CD4-positive, alpha-beta memory T cell (primary cell): ENCODE measurements around the gene CPAMD8. TPM values are rescaled to one million over a fixed set of nuclear protein-coding genes. Genes with fewer than 3 reads are reported as not detected.
A peak's percentile ranks its signal among the peaks of the same experiment; 100 is the strongest.
"Not testable (repeated sequence)": the region's sequence is repeated elsewhere in the genome, so short reads cannot be mapped to it uniquely, and the experiment has no call there.

Experiments used
- CTCF ChIA-PET: fragments of 350-600 bp; sonication (Branson Sonifier 250); formaldehyde crosslinking; loops from one replicate; lab custom pipeline; 2021; ENCODE audit warnings: inconsistent platforms; ENCODE audit not compliant: partially characterized antibody; lab: Charles Lee
- POLR2A ChIA-PET: fragments of 350-600 bp; sonication (Branson Sonifier 250); formaldehyde crosslinking; loops from one replicate; lab custom pipeline; 2021; ENCODE audit not compliant: partially characterized antibody; lab: Charles Lee
- DNase-seq, 5 donors: peaks; one replicate each; pipeline versions ENCODE4 v3.0.0 to v3.0.0-alpha.2; 2020 to 2022; ENCODE audit warnings: mixed read lengths in 1 of 5
- H3K27ac ChIP-seq: one replicate; pipeline ENCODE4 v1.7.0; 2013; ENCODE audit warnings: low read depth, low read length
- H3K27me3 ChIP-seq: 2 replicates; pipeline ENCODE4 v1.7.0; 2013; ENCODE audit warnings: mild to moderate bottlenecking, low read length, moderate library complexity; ENCODE audit not compliant: insufficient read depth
- H3K36me3 ChIP-seq: 2 replicates; pipeline ENCODE4 v1.7.0; 2013; ENCODE audit warnings: mild to moderate bottlenecking, low read length, moderate library complexity; ENCODE audit not compliant: insufficient read depth
- H3K4me1 ChIP-seq: 2 replicates; pipeline ENCODE4 v1.7.0; 2013; ENCODE audit warnings: mild to moderate bottlenecking, low read length, moderate library complexity; ENCODE audit not compliant: insufficient read depth
- H3K4me3 ChIP-seq, 2 donors: one replicate each; pipeline ENCODE4 v1.7.0; 2013; ENCODE audit warnings: low read length in 2 of 2, mild to moderate bottlenecking in 1 of 2
- H3K9me3 ChIP-seq, 2 donors: one replicate each; pipeline ENCODE4 v1.7.0; 2013; ENCODE audit warnings: low read length in 2 of 2, control low read depth in 1 of 2; ENCODE audit not compliant: control insufficient read depth in 1 of 2
- H3K27ac Mint-ChIP-seq, 7 donors: one replicate each; pipeline ENCODE4 v1.8.0; 2020 to 2021; ENCODE audit warnings: mixed read lengths in 7 of 7, mild to moderate bottlenecking in 6 of 7, inconsistent platforms in 3 of 7, moderate library complexity in 3 of 7
- H3K27me3 Mint-ChIP-seq, 2 donors: one replicate each; pipeline ENCODE4 v1.8.0; 2020 to 2021; ENCODE audit warnings: mixed read lengths in 2 of 2
- H3K36me3 Mint-ChIP-seq, 2 donors: one replicate each; pipeline ENCODE4 v1.8.0; 2020 to 2021; ENCODE audit warnings: mixed read lengths in 2 of 2, inconsistent platforms in 1 of 2, mild to moderate bottlenecking in 1 of 2
- H3K4me1 Mint-ChIP-seq, 4 donors: one replicate each; pipeline ENCODE4 v1.8.0; 2020 to 2021; ENCODE audit warnings: mixed read lengths in 4 of 4, mild to moderate bottlenecking in 1 of 4
- H3K4me3 Mint-ChIP-seq, 8 donors: one replicate each; pipeline ENCODE4 v1.8.0; 2020 to 2021; ENCODE audit warnings: mixed read lengths in 8 of 8, mild to moderate bottlenecking in 7 of 8, moderate library complexity in 6 of 8, inconsistent platforms in 3 of 8
- H3K9me3 Mint-ChIP-seq, 8 donors: one replicate each; pipeline ENCODE4 v1.8.0; 2020 to 2021; ENCODE audit warnings: mixed read lengths in 8 of 8, mild to moderate bottlenecking in 5 of 8, inconsistent platforms in 3 of 8, moderate library complexity in 1 of 8
- intact Hi-C: fragments of 100-400 bp; cut with micrococcal nuclease; formaldehyde crosslinking; loops from one replicate; pipeline ENCODE4 v1.15.1; 2023
- polyA plus RNA-seq, 2 donors: library from polyadenylated mRNA; unstranded; fragments of 300-500 nt; fragmentation: Illumina TruSeq; gene quantifications; one replicate each; pipeline ENCODE4 v1.2.3, GENCODE V29; 2021
- total RNA-seq, 2 experiments: library from RNA; stranded (reverse); gene quantifications; one replicate each; pipeline ENCODE4 v1.2.3, GENCODE V29; 2021

The CPAMD8 gene
- total and polyA plus RNA-seq, 4 experiments from 2014 or later: 0.88 to 3.0 (median 1.5) TPM

- POLR2A ChIA-PET, H3K36me3 Mint-ChIP-seq, H3K4me3 ChIP-seq, intact Hi-C loops, H3K4me3 Mint-ChIP-seq, H3K27ac ChIP-seq, H3K4me1 ChIP-seq, DNase-seq, H3K27ac Mint-ChIP-seq, H3K4me1 Mint-ChIP-seq, H3K36me3 ChIP-seq, H3K27me3 ChIP-seq, H3K9me3 ChIP-seq, CTCF ChIA-PET: not testable (repeated sequence)
- peaks cover 4 to 21% of the 10 kb centered on the region in 2 donors for H3K27me3 Mint-ChIP-seq
- peaks cover 0 to 13% (median 3%) of the 10 kb centered on the region in 8 donors for H3K9me3 Mint-ChIP-seq
These were observed 65.4 kb downstream of the CPAMD8 start for GRCh38 chr19:16960996-16961822.

- POLR2A ChIA-PET: not testable (repeated sequence)
- CTCF ChIA-PET: interaction anchor here (1.2 kb wide), 1 partner anchor 8 kb away, joined by 3 read pairs; no protein-coding TSS in a partner anchor
These were observed 68.3 kb downstream of the CPAMD8 start for GRCh38 chr19:16958277-16958676.

GRCh38 chr19:16957855-16958254, 68.8 kb downstream of the CPAMD8 start:
- Mint-ChIP-seq H3K4me1 (peaks cover 0 to 5% (median 0%) of the 10 kb centered on the region in 4 donors), H3K27me3 (peaks cover 8 to 21% of the 10 kb centered on the region in 2 donors), H3K27ac (no peak overlapping the region), H3K9me3 (peaks cover 0 to 10% (median 9%) of the 10 kb centered on the region in 8 donors), H3K4me3 (no peak overlapping the region), H3K36me3 (no peaks in the 10 kb centered on the region)
- Histone ChIP-seq H3K36me3 (no peaks in the 10 kb centered on the region), H3K9me3 (no peaks in the 10 kb centered on the region), H3K27me3 (no peaks in the 10 kb centered on the region), H3K27ac (no peak overlapping the region), H3K4me3 (no peak overlapping the region), H3K4me1 (no peaks in the 10 kb centered on the region)
- no peak for DNase-seq
- POLR2A ChIA-PET: no interaction called here
- CTCF ChIA-PET: interaction anchor here (0.6 to 1.2 kb wide), 2 partner anchors 8 to 665 kb away, joined by 3 read pairs; no protein-coding TSS in a partner anchor
- intact Hi-C loops: no loop called here

More at GRCh38 chr19:16958277-16958676, 68.3 kb downstream of the CPAMD8 start:
- H3K36me3 Mint-ChIP-seq, H3K4me3 Mint-ChIP-seq, H3K9me3 ChIP-seq, H3K4me1 ChIP-seq, intact Hi-C loops, H3K4me1 Mint-ChIP-seq, H3K27ac Mint-ChIP-seq, H3K27me3 ChIP-seq, H3K4me3 ChIP-seq, H3K36me3 ChIP-seq, DNase-seq, H3K27ac ChIP-seq: not testable (repeated sequence)
- H3K9me3 Mint-ChIP-seq: peaks cover 0 to 10% (median 6%) of the 10 kb centered on the region in 8 donors
- peaks cover 8 to 18% of the 10 kb centered on the region in 2 donors for H3K27me3 Mint-ChIP-seq

GRCh38 chr19:16957151-16957701, 69.4 kb downstream of the CPAMD8 start:
- H3K36me3 Mint-ChIP-seq: no peaks in the 10 kb centered on the region
- POLR2A ChIA-PET: no interaction called here
- Histone ChIP-seq H3K9me3 (no peaks in the 10 kb centered on the region), H3K27ac (no peak overlapping the region), H3K4me1 (no peaks in the 10 kb centered on the region), H3K36me3 (no peaks in the 10 kb centered on the region), H3K27me3 (no peaks in the 10 kb centered on the region), H3K4me3 (no peak overlapping the region)
- intact Hi-C loops: no loop called here
- peak overlapping the region in 2 of 7 donors; percentile 21 to 62 for H3K27ac Mint-ChIP-seq
- H3K9me3 Mint-ChIP-seq: peaks cover 0 to 10% (median 9%) of the 10 kb centered on the region in 8 donors
- DNase-seq: no peak
- H3K4me3 Mint-ChIP-seq: no peak overlapping the region
- CTCF ChIA-PET: interaction anchor here (0.6 kb wide), 1 partner anchor 665 kb away, joined by 3 read pairs; no protein-coding TSS in a partner anchor
- H3K4me1 Mint-ChIP-seq: peaks cover 0 to 3% (median 0%) of the 10 kb centered on the region in 4 donors
- peaks cover 8 to 22% of the 10 kb centered on the region in 2 donors for H3K27me3 Mint-ChIP-seq

GRCh38 chr19:16955161-16955560, 71.4 kb downstream of the CPAMD8 start:
- H3K4me3 ChIP-seq: no peak overlapping the region
- no peak overlapping the region for H3K27ac ChIP-seq
- Mint-ChIP-seq H3K27ac (no peak overlapping the region), H3K27me3 (peaks cover 8 to 28% of the 10 kb centered on the region in 2 donors), H3K4me1 (no peaks in the 10 kb centered on the region), H3K36me3 (no peaks in the 10 kb centered on the region), H3K4me3 (no peak overlapping the region), H3K9me3 (peaks cover 0 to 10% (median 9%) of the 10 kb centered on the region in 8 donors)
- intact Hi-C loops: no loop called here
- H3K9me3 ChIP-seq: no peaks in the 10 kb centered on the region
- no peak for DNase-seq
- CTCF ChIA-PET: no interaction called here
- H3K4me1 ChIP-seq: no peaks in the 10 kb centered on the region
- no peaks in the 10 kb centered on the region for H3K36me3 ChIP-seq
- POLR2A ChIA-PET: no interaction called here
- H3K27me3 ChIP-seq: no peaks in the 10 kb centered on the region

- no peak overlapping the region for H3K4me3 Mint-ChIP-seq
- peaks cover 7 to 20% of the 10 kb centered on the region in 2 donors for H3K27me3 Mint-ChIP-seq
- no peaks in the 10 kb centered on the region for H3K36me3 Mint-ChIP-seq
- H3K4me3 ChIP-seq: no peak overlapping the region
- no peak overlapping the region for H3K27ac ChIP-seq
- H3K9me3 ChIP-seq: no peaks in the 10 kb centered on the region
- H3K27ac Mint-ChIP-seq: no peak overlapping the region
- no peaks in the 10 kb centered on the region for H3K4me1 Mint-ChIP-seq
- intact Hi-C loops: no loop called here
- ChIA-PET CTCF (no interaction called here), POLR2A (no interaction called here)
- no peak for DNase-seq
- peaks cover 0 to 10% (median 7%) of the 10 kb centered on the region in 8 donors for H3K9me3 Mint-ChIP-seq
- no peaks in the 10 kb centered on the region for H3K36me3 ChIP-seq
- H3K4me1 ChIP-seq: no peaks in the 10 kb centered on the region
- no peaks in the 10 kb centered on the region for H3K27me3 ChIP-seq
These were observed 74.6 kb downstream of the CPAMD8 start for GRCh38 chr19:16952046-16952445.

- POLR2A ChIA-PET: no interaction called here
- intact Hi-C loops: no loop called here
- H3K27me3 ChIP-seq: no peaks in the 10 kb centered on the region
These were observed 75.1 kb downstream of the CPAMD8 start for GRCh38 chr19:16951529-16951928.

More at GRCh38 chr19:16951529-16951928, 75.1 kb downstream of the CPAMD8 start:
- H3K4me1 ChIP-seq: no peaks in the 10 kb centered on the region
- no peak overlapping the region for H3K4me3 ChIP-seq
- H3K9me3 ChIP-seq: no peaks in the 10 kb centered on the region
- Mint-ChIP-seq H3K9me3 (peaks cover 0 to 10% (median 7%) of the 10 kb centered on the region in 8 donors), H3K27me3 (peaks cover 7 to 20% of the 10 kb centered on the region in 2 donors), H3K36me3 (no peaks in the 10 kb centered on the region), H3K4me3 (no peak overlapping the region), H3K4me1 (no peaks in the 10 kb centered on the region), H3K27ac (no peak overlapping the region)
- no peaks in the 10 kb centered on the region for H3K36me3 ChIP-seq
- no peak for DNase-seq
- CTCF ChIA-PET: no interaction called here
- H3K27ac ChIP-seq: no peak overlapping the region
